Stimulated activated CD8-positive, alpha-beta memory T cell treated with anti-CD3 and anti-CD28 coated beads, Interleukin-4, amount 100 ng/mL, for 1 hour (primary cell): ENCODE data around the gene SPON1.

Source experiments
- DNase-seq, 2 donors: peaks; one replicate each; pipeline ENCODE4 v3.0.0-alpha.2; 2020; ENCODE audit warnings: low read depth in 2 of 2, low spot score in 1 of 2

Gene SPON1

DNA sequence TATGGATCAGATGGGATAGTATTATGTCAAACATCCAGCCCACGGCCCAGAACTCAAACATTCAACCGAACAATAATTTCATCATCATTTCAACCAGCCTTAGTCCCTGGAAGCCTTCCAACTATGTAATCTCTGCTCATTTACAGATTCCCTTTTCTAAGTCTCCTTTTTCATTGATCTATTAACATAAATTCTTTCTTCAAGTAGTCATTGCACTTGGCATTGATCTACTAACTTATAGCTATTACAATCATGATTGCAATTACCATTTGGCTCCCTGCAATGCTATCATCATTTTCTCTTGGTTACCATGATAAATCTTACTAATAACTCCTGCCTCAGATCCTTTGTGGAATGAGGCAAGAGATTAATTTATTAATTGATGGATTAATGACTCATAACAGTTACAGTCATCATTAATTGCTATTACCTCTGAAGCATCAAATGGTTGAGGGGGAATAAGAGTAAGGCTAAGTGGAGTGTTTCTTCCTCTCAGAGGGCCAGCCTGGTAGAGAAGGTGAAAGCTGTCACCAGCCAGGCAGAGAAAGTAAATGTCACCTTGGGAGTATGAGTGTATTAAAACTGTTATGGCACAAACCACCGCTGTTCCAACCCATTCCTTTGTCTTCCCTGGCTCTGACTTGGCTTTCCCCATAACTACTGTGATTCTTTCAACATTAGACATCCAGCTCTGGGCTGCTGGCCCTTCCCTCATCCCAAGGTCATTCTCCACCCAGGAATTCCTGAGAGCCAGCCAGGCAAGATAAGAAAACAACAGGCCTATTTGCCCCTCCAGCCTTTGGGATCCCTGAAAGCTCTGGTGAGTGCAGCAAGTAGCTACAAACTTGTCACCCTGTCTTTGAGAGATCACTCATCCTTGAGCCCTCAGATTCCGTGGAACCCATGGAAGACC lies 221.8 kb downstream of the SPON1 start:
- DNase-seq: no peak

- DNase-seq: no peak
Measured at GRCh38 chr11:14185461-14185860, 222.9 kb downstream of the SPON1 start.

DNA sequence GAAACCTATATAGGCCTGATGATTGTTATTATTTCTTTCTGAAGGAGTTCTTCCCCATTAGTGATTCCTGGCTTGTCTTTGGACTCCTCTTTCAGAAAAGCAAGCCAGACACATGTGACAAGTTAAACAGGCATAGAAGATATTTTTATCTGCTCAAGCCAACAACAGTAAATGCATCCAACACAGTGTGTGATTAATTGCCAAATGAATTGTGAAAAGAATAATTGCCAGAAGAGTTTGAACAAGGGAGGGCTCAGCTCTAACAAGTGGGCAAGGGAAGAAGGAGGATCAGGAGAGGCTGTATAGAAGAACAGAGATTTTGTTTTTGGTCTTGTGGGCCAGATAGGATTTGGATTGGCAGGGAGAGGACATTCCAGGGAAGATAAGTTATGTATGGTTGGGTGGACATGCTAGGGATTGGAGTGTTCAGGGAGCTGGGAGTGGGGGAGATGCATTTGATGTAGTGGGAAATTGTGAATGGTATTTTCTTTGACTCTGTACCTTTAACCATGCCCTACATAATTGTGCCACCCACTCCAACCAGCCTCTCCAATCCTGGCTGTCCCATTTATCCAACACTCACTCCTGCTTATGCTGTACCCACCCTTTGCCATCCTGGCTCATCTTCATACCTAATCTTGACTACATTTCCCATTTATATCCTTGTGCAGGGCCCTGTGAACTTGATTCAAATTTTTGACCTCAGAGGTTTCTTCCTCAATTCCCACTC lies 223.7 kb downstream of the SPON1 start:
- no peak for DNase-seq

DNA sequence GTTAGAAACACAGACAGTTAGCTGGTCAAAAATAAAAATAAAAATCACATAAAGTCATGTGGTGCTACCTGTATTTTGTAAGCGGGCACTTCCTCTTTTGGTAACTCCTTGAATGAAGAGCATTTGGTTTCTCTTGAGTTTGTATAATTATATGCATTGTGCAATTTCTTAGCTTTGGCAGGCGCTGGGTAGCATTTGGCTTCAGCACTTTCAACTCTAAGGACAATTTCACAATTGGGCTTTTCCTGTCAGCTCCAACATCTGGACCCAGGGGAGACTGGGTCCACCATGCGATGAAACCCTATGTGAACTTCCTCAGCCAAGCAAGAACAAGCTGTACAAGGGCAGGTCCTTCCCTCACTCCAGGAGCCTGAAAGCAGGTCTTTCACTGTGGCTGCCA lies 227.4 kb downstream of the SPON1 start:
- no peak for DNase-seq

DNA sequence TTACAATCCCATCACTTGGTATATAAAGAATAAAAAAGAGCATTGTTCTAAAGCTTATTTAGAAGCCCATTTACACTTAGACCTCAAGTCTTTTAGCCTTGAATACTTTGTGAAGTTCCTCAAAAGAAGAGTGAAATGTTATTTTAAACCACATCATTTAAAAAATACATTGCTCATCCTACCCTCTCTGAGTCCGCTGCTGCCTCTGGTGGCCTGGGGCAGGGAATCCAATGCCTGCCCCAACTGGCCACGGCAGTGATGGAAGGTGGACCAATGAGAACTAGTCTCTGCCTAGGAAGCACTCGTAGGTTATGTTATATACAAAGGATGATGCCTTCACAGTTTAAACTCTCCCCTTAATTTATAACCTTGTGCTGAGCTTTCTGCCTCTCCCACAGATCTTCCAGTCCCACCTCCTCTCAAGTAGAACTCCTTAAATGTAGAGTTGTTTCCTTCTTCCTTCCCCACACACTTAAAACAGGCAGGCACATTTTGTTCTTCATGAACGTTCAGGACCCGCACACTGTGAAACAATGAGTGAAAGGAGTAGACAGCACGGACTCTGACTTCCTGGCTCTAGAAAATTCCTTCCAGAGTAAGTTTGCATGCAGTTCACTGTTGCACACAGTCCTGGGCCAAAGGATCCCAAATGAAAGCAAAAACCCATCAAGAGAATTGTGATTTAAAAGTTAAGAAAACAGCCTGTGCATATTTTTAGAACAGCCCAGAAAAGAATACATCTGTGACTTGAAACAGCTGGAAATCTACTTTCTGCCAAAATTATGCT lies 228.7 kb downstream of the SPON1 start:
- no peak for DNase-seq

GRCh38 chr11:14193644-14194043 lies 231.1 kb downstream of the SPON1 start:
- no peak for DNase-seq

- DNase-seq: no peak
Measured at GRCh38 chr11:14202251-14203196, 240.0 kb downstream of the SPON1 start.

- no peak for DNase-seq
Measured at GRCh38 chr11:14203321-14203720, 240.8 kb downstream of the SPON1 start.

DNA sequence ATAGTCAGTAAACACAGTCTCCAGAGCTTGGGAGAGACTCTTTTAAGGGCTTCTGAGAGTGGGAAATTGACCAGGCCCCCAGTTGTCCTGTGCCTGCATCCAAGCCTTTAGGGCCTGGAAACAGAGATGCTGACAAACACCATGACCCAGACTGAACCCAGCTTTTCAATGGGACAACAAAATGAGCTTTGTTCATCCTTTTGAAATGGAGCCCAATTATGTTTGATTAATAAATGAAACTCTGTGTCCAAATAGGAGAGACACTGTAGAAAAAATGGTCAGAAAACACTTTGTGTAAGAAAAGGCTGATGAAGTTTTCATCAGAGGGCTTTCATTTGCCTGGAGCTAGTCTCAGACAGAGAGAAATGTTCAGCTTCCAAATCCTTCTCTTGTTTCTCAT lies 250.5 kb downstream of the SPON1 start:
- DNase-seq: no peak

DNA sequence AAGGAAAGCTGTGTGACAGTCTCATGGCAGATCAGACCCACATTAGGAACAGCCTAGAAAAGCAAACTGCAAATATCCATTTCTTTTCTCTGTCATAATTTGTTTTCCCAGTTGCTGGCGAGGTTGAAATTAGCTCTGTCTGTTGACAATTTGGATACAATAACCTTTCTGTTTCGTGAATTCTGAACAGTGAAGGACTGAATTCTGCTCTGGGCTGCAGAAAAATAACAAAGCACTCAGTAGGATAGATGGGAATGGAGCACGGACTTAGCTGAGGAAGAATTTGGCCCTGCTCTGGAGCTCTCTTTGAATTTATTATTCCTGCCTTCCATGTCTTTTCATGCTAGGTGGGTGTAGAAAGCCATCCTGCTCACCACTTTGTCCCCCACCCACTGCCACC lies 256.2 kb downstream of the SPON1 start:
- DNase-seq: no peak

- no peak for DNase-seq
Measured at GRCh38 chr11:14223636-14224288, 261.2 kb downstream of the SPON1 start.

- DNase-seq: no peak
Measured at GRCh38 chr11:14224395-14224794, 261.9 kb downstream of the SPON1 start.

GRCh38 chr11:14225666-14226065 lies 263.1 kb downstream of the SPON1 start:
- DNase-seq: no peak

DNA sequence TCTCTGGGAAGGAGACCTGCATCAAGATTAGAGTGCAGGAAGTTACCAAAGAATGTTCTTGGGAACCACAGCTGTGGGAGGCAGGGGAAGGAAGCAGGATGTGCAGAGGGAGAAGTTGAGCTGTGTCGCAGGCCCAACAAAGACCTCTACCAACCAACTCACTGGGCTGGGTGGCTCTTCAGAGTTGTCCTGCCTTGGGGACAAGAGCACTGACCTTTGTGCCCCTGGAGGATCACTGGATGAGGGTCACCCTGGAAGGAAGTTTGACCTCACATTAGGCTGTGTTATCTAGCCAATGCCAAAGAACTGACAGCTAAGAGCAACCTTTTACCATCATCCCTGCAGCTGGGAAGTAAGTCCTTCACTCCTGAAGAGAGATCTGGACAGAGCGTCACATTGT lies 265.8 kb downstream of the SPON1 start:
- no peak for DNase-seq

DNA sequence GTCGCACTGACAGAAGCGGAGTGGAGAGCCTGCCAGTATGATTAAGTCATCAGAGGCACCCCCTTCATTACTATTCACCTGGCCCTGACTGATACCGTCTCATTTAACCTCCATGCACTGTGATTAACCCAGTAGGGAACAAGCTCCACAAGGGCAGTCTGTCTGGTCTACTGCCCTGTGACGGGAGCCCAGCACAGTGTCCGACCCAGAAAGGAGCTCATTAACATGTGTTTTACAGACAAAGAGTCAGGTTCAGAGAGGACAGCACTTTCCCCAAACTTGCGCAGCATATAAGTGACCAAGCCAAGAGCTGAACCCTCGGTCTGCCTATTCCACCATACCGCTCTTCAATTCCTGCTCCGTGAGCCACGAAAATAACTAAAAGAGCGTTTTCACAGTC lies 266.9 kb downstream of the SPON1 start:
- no peak for DNase-seq

DNA sequence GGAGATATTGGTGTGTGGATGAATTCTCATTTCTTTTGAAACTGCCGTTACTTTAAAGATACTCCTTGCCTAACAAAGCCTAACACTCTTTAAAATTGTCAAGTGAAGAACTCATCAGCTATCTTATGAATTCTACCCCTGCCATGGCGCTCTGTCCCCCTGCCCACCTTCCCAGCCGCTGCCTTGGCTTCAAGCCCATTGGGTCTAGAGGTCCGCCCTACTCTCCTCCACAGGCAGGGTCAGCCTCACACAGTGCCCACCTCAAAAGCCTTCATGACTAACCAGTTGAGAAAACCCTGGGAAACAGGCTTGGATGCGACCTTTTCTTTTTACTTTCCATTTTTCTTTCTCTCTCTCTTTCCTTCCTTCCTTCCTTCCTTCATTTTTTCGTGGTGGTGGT lies 267.9 kb downstream of the SPON1 start:
- DNase-seq: no peak

- no peak for DNase-seq
Measured at GRCh38 chr11:14232652-14233051, 270.1 kb downstream of the SPON1 start.

DNA sequence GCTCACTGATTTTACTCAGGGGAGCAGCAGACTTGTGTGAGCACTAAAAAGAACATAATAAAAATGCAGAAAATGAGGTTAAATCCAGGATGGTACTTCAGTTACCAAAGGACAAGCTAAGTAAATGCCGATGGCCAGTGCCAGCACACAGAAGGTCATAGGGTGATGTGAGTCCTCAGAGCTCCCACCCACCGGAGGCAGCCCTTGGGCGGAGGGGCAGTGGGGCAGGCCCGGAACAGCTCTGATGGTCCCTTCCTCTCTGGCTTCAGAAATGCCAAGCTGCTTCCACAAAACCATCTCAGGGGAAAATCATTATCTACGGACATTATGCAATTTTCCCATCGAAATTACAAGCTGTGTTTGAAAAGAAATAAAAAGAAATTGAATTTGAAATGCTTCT lies 271.9 kb downstream of the SPON1 start:
- DNase-seq: no peak

- DNase-seq: no peak
Measured at GRCh38 chr11:14235701-14236100, 273.2 kb downstream of the SPON1 start.

DNA sequence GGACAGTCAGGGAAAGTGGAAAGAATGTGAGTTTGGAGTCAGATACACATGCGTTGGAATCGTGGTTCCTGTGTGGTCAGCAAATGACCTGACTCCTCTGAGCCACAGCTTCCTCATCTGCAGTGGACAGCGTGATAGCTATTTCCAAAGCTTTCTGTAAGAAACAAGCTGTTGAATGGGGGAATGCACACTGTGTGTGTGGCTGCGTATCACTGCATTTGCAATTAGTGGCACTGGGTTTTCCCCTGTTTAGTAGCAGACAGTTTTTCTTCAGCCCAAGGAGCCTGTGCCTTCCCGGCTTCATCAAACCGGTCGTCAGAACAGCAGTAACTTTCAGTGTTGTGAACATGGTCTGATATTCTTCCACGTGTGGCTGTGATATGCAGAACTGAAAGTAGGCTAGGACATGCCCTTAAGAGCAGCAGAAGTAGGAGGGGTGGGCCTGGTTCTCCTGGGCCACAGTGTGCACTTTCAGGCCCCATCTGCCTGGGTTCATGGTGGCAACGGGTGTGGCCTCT lies 275.0 kb downstream of the SPON1 start:
- no peak for DNase-seq
